ENCODE measurements around the gene MYH11. TPM values are rescaled to one million over a fixed set of nuclear protein-coding genes. Genes with fewer than 3 reads are reported as not detected.

MYH11 gene
- total and polyA plus RNA-seq, 10 donors, result 9.6 to 135 (median 110) TPM

GRCh38 chr16:15837761-15838160 is 19.1 kb downstream of the MYH11 start:
- Histone ChIP-seq H3K27me3 (replicated peaks in 1 of 7) (no peaks in the 10 kb centered on the region), H3K4me1 (peaks cover 0 to 31% (median 5%) of the 10 kb centered on the region in 6 donors), H3K27ac (no peak overlapping the region), H3K4me3 (no peak overlapping the region), H3K9me3 (no peaks in the 10 kb centered on the region), H3K36me3 (peaks cover 0 to 14% (median 0%) of the 10 kb centered on the region in 6 donors)
- TF ChIP-seq POLR2A (IDR thresholded peaks at IDR 0.05) (no peak), CTCF (IDR thresholded peaks at IDR 0.05 in 8 of 11, conservative IDR thresholded peaks at IDR 0.05 in 3 of 11) (no peak), POLR2AphosphoS5 (IDR thresholded peaks at IDR 0.05) (no peak)
- peak; percentile 31 for DNase-seq
- 93 to 98% (median 94%) methylated on average over 11 of the region's 11 CpGs for WGBS, 5 donors
- intact Hi-C loops (cut with DNase I; ENCODE audit: low total_unique reads), result no loop called here

- Histone ChIP-seq H3K4me1 (peaks cover 0 to 31% (median 5%) of the 10 kb centered on the region in 6 donors), H3K4me3 (no peak overlapping the region), H3K9me3 (no peaks in the 10 kb centered on the region), H3K27me3 (replicated peaks in 1 of 7) (no peaks in the 10 kb centered on the region), H3K27ac (no peak overlapping the region), H3K36me3 (peaks cover 0 to 14% (median 0%) of the 10 kb centered on the region in 6 donors)
- intact Hi-C loops (cut with DNase I; ENCODE audit: low total_unique reads), result no loop called here
- peak; percentile 1 for DNase-seq
- WGBS, 5 donors, result 78 to 87% (median 83%) methylated on average over 10 of the region's 10 CpGs
- TF ChIP-seq CTCF (IDR thresholded peaks at IDR 0.05 in 8 of 11, conservative IDR thresholded peaks at IDR 0.05 in 3 of 11) (no peak), POLR2A (IDR thresholded peaks at IDR 0.05) (no peak), POLR2AphosphoS5 (IDR thresholded peaks at IDR 0.05) (no peak)
Measured at GRCh38 chr16:15836965-15837611, 19.7 kb downstream of the MYH11 start.

GRCh38 chr16:15836074-15836473 is 20.8 kb downstream of the MYH11 start:
- TF ChIP-seq CTCF (IDR thresholded peaks at IDR 0.05 in 8 of 11, conservative IDR thresholded peaks at IDR 0.05 in 3 of 11) (no peak), POLR2AphosphoS5 (IDR thresholded peaks at IDR 0.05) (no peak), POLR2A (IDR thresholded peaks at IDR 0.05) (no peak)
- Histone ChIP-seq H3K4me3 (no peak overlapping the region), H3K27me3 (replicated peaks in 1 of 7) (no peaks in the 10 kb centered on the region), H3K9me3 (no peaks in the 10 kb centered on the region), H3K4me1 (peaks cover 0 to 39% (median 8%) of the 10 kb centered on the region in 6 donors), H3K27ac (peak overlapping the region in 2 of 8 donors; percentile 19 to 26), H3K36me3 (peaks cover 0 to 14% (median 0%) of the 10 kb centered on the region in 6 donors)
- 85 to 95% (median 88%) methylated on average over 6 of the region's 6 CpGs for WGBS, 5 donors
- intact Hi-C loops (cut with DNase I; ENCODE audit: low total_unique reads), result no loop called here
- no peak for DNase-seq

GRCh38 chr16:15835136-15835878 is 21.5 kb downstream of the MYH11 start:
- peaks cover 0 to 46% (median 9%) of the 10 kb centered on the region in 6 donors for H3K4me1 ChIP-seq
- DNase-seq, result no peak
- H3K4me3 ChIP-seq, result no peak overlapping the region
- 28 to 50% (median 39%) methylated on average over 2 of the region's 2 CpGs for WGBS, 5 donors
- peaks cover 0 to 14% (median 0%) of the 10 kb centered on the region in 6 donors for H3K36me3 ChIP-seq
- peak overlapping the region in 2 of 8 donors; percentile 2 to 26 for H3K27ac ChIP-seq
- TF ChIP-seq CTCF (IDR thresholded peaks at IDR 0.05 in 8 of 11, conservative IDR thresholded peaks at IDR 0.05 in 3 of 11) (no peak), POLR2A (IDR thresholded peaks at IDR 0.05) (no peak), POLR2AphosphoS5 (IDR thresholded peaks at IDR 0.05) (no peak)
- intact Hi-C loops (cut with DNase I; ENCODE audit: low total_unique reads), result no loop called here
- no peaks in the 10 kb centered on the region for H3K9me3 ChIP-seq
- no peaks in the 10 kb centered on the region for H3K27me3 ChIP-seq (replicated peaks in 1 of 7)

Measured in spleen (tissue), 11 donors.